IMR-90 (cell line): ENCODE results near the gene SEC61B. TPM values are rescaled to one million over a fixed set of nuclear protein-coding genes. Genes with fewer than 3 reads are reported as not detected.

ENCODE experiments used
- ATAC-seq: fragments of 200-7000 bp; cut with Tn5 transposase; 2 replicates; pipeline ENCODE4 v1.9.1; 2020; ENCODE audit warnings: low read depth, mild to moderate bottlenecking, moderate library complexity
- BruUV-seq: library from RNA; stranded (reverse); fragments of 400-500 nt; replicated peaks from 2 replicates; lab custom pipeline; 2021; lab: Mats Ljungman, UMichigan
- CTCF ChIA-PET: fragments of 300-600 bp; formaldehyde crosslinking; extraction: SDS; loops from one replicate; lab custom pipeline; 2021; ENCODE audit warnings: antibody characterized with exemption; lab: Yijun Ruan, JAX
- POLR2A ChIA-PET: fragments of 300-600 bp; sonication (Branson Sonifier 250); formaldehyde crosslinking; loops from one replicate; lab custom pipeline; 2022; ENCODE audit warnings: antibody characterized with exemption; ENCODE audit not compliant: unreplicated experiment; lab: Charles Lee
- DNase-seq: peaks from one replicate; pipeline ENCODE4 v3.0.0; 2013
- H2AFZ ChIP-seq: replicated peaks from 2 replicates; pipeline ENCODE3; 2013; ENCODE audit warnings: low read length, mild to moderate bottlenecking; ENCODE audit not compliant: poor library complexity
- H2AK5ac ChIP-seq: 2 replicates; pipeline ENCODE4 v1.6.1; 2013; ENCODE audit warnings: low read depth, low read length, inconsistent platforms
- H2AK9ac ChIP-seq: replicated peaks from 2 replicates; pipeline ENCODE3; 2013; ENCODE audit warnings: mild to moderate bottlenecking, low read depth, low read length, moderate library complexity; ENCODE audit not compliant: poor library complexity
- H2BK120ac ChIP-seq: 2 replicates; pipeline ENCODE4 v1.6.1; 2013; ENCODE audit warnings: low read depth, low read length, inconsistent platforms
- H2BK15ac ChIP-seq: 3 replicates; pipeline ENCODE4 v1.6.1; 2013; ENCODE audit warnings: low read depth, low read length, inconsistent platforms
- H2BK20ac ChIP-seq: 2 replicates; pipeline ENCODE4 v1.6.1; 2013; ENCODE audit warnings: low read depth, mild to moderate bottlenecking, inconsistent platforms, low read length, moderate library complexity
- H2BK5ac ChIP-seq: 2 replicates; pipeline ENCODE4 v1.6.1; 2013; ENCODE audit warnings: mild to moderate bottlenecking, low read depth, low read length, inconsistent platforms; ENCODE audit not compliant: poor library complexity, severe bottlenecking
- H3K14ac ChIP-seq: replicated peaks from 2 replicates; pipeline ENCODE4 v1.6.1; 2013; ENCODE audit warnings: low read depth, low read length, inconsistent platforms
- H3K18ac ChIP-seq: 2 replicates; pipeline ENCODE4 v1.6.1; 2013; ENCODE audit warnings: low read depth, low read length, control low read depth
- H3K23ac ChIP-seq: 2 replicates; pipeline ENCODE4 v1.6.1; 2013; ENCODE audit warnings: low read depth, low read length, inconsistent platforms
- H3K27ac ChIP-seq: 2 replicates; pipeline ENCODE4 v1.5.1; 2013; ENCODE audit warnings: mild to moderate bottlenecking, control low read depth, low read length; ENCODE audit not compliant: insufficient read depth
- H3K27me3 ChIP-seq: 2 replicates; pipeline ENCODE4 v1.6.1; 2013; ENCODE audit warnings: low read length; ENCODE audit not compliant: control insufficient read depth, insufficient read depth
- H3K36me3 ChIP-seq: 2 replicates; pipeline ENCODE4 v1.6.1; 2013; ENCODE audit warnings: low read length, mixed read lengths; ENCODE audit not compliant: control insufficient read depth, insufficient read depth
- H3K4ac ChIP-seq: 2 replicates; pipeline ENCODE4 v1.6.1; 2013; ENCODE audit warnings: low read depth, low read length, inconsistent platforms
- H3K4me1 ChIP-seq: 2 replicates; pipeline ENCODE4 v1.6.1; 2013; ENCODE audit warnings: low read length, mixed read lengths; ENCODE audit not compliant: control insufficient read depth, insufficient read depth
- H3K4me2 ChIP-seq: 2 replicates; pipeline ENCODE4 v1.6.1; 2013; ENCODE audit warnings: low read depth, mild to moderate bottlenecking, control low read depth, low read length, moderate library complexity
- H3K4me3 ChIP-seq: 2 replicates; pipeline ENCODE4 v1.5.1; 2013; ENCODE audit warnings: low read depth, mild to moderate bottlenecking, control low read depth, low read length, moderate library complexity; ENCODE audit not compliant: insufficient read depth
- H3K56ac ChIP-seq: 2 replicates; pipeline ENCODE4 v1.6.1; 2013; ENCODE audit warnings: low read length, inconsistent platforms; ENCODE audit not compliant: insufficient read depth; ENCODE audit errors: extremely low read depth
- H3K79me1 ChIP-seq, 2 experiments: 2 replicates each; pipeline ENCODE4 v1.6.1; 2013; ENCODE audit warnings: low read length in 2 of 2, inconsistent platforms in 1 of 2, low read depth in 1 of 2
- H3K9ac ChIP-seq: 2 replicates; pipeline ENCODE4 v1.6.1; 2013; ENCODE audit warnings: low read depth, low read length, control low read depth
- H3K9me1 ChIP-seq: 2 replicates; pipeline ENCODE4 v1.6.1; 2013; ENCODE audit warnings: low read length, inconsistent platforms; ENCODE audit not compliant: insufficient read depth
- H3K9me3 ChIP-seq: 2 replicates; pipeline ENCODE4 v1.6.1; 2013; ENCODE audit warnings: low read length; ENCODE audit not compliant: control insufficient read depth, insufficient read depth
- H4K20me1 ChIP-seq: 2 replicates; pipeline ENCODE4 v1.6.1; 2013; ENCODE audit warnings: low read length, inconsistent platforms; ENCODE audit not compliant: insufficient read depth
- H4K5ac ChIP-seq: 2 replicates; pipeline ENCODE4 v1.6.1; 2013; ENCODE audit warnings: mild to moderate bottlenecking, low read depth, low read length, control low read depth
- H4K8ac ChIP-seq, 2 experiments: 2 replicates each; pipeline ENCODE4 v1.6.1; 2013; ENCODE audit warnings: low read depth in 2 of 2, low read length in 2 of 2, control low read depth in 1 of 2, inconsistent platforms in 1 of 2
- H4K91ac ChIP-seq: 2 replicates; pipeline ENCODE4 v1.6.1; 2013; ENCODE audit warnings: low read depth, low read length, inconsistent platforms; ENCODE audit not compliant: insufficient read depth
- BHLHE40 ChIP-seq: fragments of 150-350 bp; IDR thresholded peaks from 2 replicates; pipeline ENCODE4 v1.6.1; 2016; ENCODE audit warnings: mild to moderate bottlenecking, low read depth, low read length
- CEBPB ChIP-seq: IDR thresholded peaks from 2 replicates; pipeline ENCODE4 v1.6.1; 2012; ENCODE audit warnings: low read depth, low read length, improper control_type of control experiment
- CHD1 ChIP-seq: IDR thresholded peaks from 2 replicates; pipeline ENCODE4 v1.6.1; 2012; ENCODE audit warnings: low read depth, low read length, improper control_type of control experiment
- ELK1 ChIP-seq: fragments of 150-350 bp; IDR thresholded peaks from 2 replicates; pipeline ENCODE4 v1.6.1; 2016; ENCODE audit warnings: low read depth, mild to moderate bottlenecking, low read length, moderate library complexity, borderline replicate concordance
- FOS ChIP-seq: fragments of 150-350 bp; IDR thresholded peaks from 2 replicates; pipeline ENCODE4 v1.6.1; 2016; ENCODE audit warnings: low read depth, low read length
- MAFK ChIP-seq: IDR thresholded peaks from 2 replicates; pipeline ENCODE4 v1.6.1; 2012; ENCODE audit warnings: low read depth, low read length, improper control_type of control experiment
- MAZ ChIP-seq: IDR thresholded peaks from 2 replicates; pipeline ENCODE4 v1.6.1; 2012; ENCODE audit warnings: low read depth, mild to moderate bottlenecking, low read length, improper control_type of control experiment, moderate library complexity, borderline replicate concordance
- MXI1 ChIP-seq: IDR thresholded peaks from 2 replicates; pipeline ENCODE4 v1.6.1; 2012; ENCODE audit warnings: low read depth, mild to moderate bottlenecking, low read length, moderate library complexity, borderline replicate concordance
- NFE2L2 ChIP-seq: fragments of 150-350 bp; IDR thresholded peaks from 2 replicates; pipeline ENCODE4 v1.6.1; 2016; ENCODE audit warnings: low read depth, mild to moderate bottlenecking, low read length
- POLR2A ChIP-seq: IDR thresholded peaks from 2 replicates; pipeline ENCODE4 v1.6.1; 2012; ENCODE audit warnings: mild to moderate bottlenecking, low read depth, low read length
- RAD21 ChIP-seq: IDR thresholded peaks from 2 replicates; pipeline ENCODE4 v1.6.1; 2012; ENCODE audit warnings: low read length, improper control_type of control experiment
- RCOR1 ChIP-seq: IDR thresholded peaks from 2 replicates; pipeline ENCODE4 v1.6.1; 2012; ENCODE audit warnings: mild to moderate bottlenecking, low read length, improper control_type of control experiment; ENCODE audit not compliant: insufficient replicate concordance
- RFX5 ChIP-seq: IDR thresholded peaks from 2 replicates; pipeline ENCODE4 v1.8.0; 2012; ENCODE audit warnings: low read depth, mild to moderate bottlenecking, low read length, moderate library complexity
- SMC3 ChIP-seq: fragments of 150-350 bp; IDR thresholded peaks from 2 replicates; pipeline ENCODE4 v1.6.1; 2016; ENCODE audit warnings: low read depth, mild to moderate bottlenecking, antibody characterized with exemption, low read length, moderate library complexity
- WGBS, 2 experiments: methylation state at CpG; one replicate each; pipeline versions ENCODE4 v1.1.5 to v1.1.7; 2013; ENCODE audit warnings: missing lambda C conversion rate in 2 of 2; ENCODE audit not compliant: insufficient read length in 1 of 2; ENCODE audit errors: extremely low coverage in 2 of 2; 5-methylcytosine and 5-hydroxymethylcytosine counted together
- dilution Hi-C: fragments of 300-500 bp; cut with HindIII; formaldehyde crosslinking; loops from one replicate; pipeline ENCODE4 v1.14.3; 2018; ENCODE audit warnings: low sequenced_read_pairs; ENCODE audit not compliant: unreplicated experiment
- in situ Hi-C: fragments of 300-500 bp; cut with MboI; formaldehyde crosslinking; loops from 3 replicates; pipeline ENCODE4 v1.14.3; 2019; ENCODE audit warnings: low sequenced_read_pairs, inconsistent platforms, mixed read lengths
- intact Hi-C: fragments of 100-400 bp; cut with micrococcal nuclease; formaldehyde crosslinking; loops from 2 replicates; pipeline ENCODE4 v1.10.0; 2022
- polyA plus RNA-seq, 3 experiments: library from polyadenylated mRNA; depleted of rRNA; stranded (reverse); fragments of >200 nt; gene quantifications; 2 replicates each; pipeline ENCODE4 v1.2.3, GENCODE V29; 2012; ENCODE audit warnings: low replicate concordance in 1 of 3
- total RNA-seq: library from RNA; depleted of rRNA; stranded (reverse); fragments of >200 nt; gene quantifications from 2 replicates; pipeline ENCODE4 v1.2.3, GENCODE V29; 2012
- TF ChIP-seq, protein P1 (sequence below): conservative IDR thresholded peaks from 2 replicates; pipeline ENCODE4 v1.5.1; 2012; ENCODE audit warnings: mild to moderate bottlenecking, low read depth, low read length, improper control_type of control experiment
- TF ChIP-seq, protein P2 (sequence below): fragments of 150-350 bp; IDR thresholded peaks from 2 replicates; pipeline ENCODE4 v1.6.1; 2017; ENCODE audit warnings: mild to moderate bottlenecking, antibody characterized with exemption, low read length, low read depth

Gene SEC61B
- total and polyA plus RNA-seq, 2 of the 4 experiments (the other 2 are of a cell fraction), result 180 to 281 TPM

GRCh38 chr9:99253134-99253533, 31.1 kb downstream of the SEC61B start:
- no CpG with 5 or more reads among the region's 2 CpGs for WGBS, 2 experiments
- Histone ChIP-seq H3K4me2 (no peak overlapping the region), H3K27ac (no peak overlapping the region), H4K20me1 (no peaks in the 10 kb centered on the region), H3K56ac (no peak overlapping the region), H3K27me3 (0 out of 2 replicates have a peak, but pooled peaks cover 4% of the 10 kb centered on the region), H2AFZ (no peak overlapping the region), H3K4me1 (no peaks in the 10 kb centered on the region), H4K5ac (no peak overlapping the region), H3K23ac (no peak overlapping the region), H2BK120ac (no peak overlapping the region), H4K91ac (no peak overlapping the region), H2BK20ac (no peak overlapping the region), H3K4ac (no peak overlapping the region), H2BK15ac (no peak overlapping the region), H2AK9ac (no peak overlapping the region), H3K36me3 (no peaks in the 10 kb centered on the region), H3K4me3 (no peak overlapping the region), H3K14ac (no peak overlapping the region), H3K79me1 (no peaks in the 10 kb centered on the region), H3K9me1 (no peaks in the 10 kb centered on the region), H4K8ac (no peak overlapping the region), H2AK5ac (no peak overlapping the region), H2BK5ac (no peak overlapping the region), H3K18ac (no peak overlapping the region), H3K9ac (no peak overlapping the region), H3K9me3 (no peaks in the 10 kb centered on the region)
- intact Hi-C loops (no loop called here), dilution Hi-C loops (no loop called here), in situ Hi-C loops (loop anchor here (25.0 kb wide), 3 partner anchors 559 to 959 kb away; partner anchors contain the start of gene NR4A3)
- ATAC-seq (no peak), DNase-seq (no peak)
- BruUV-seq, result no TSS peak
- TF ChIP-seq CEBPB (no peak), CHD1 (no peak), FOS (no peak), RAD21 (no peak), RFX5 (no peak), NFE2L2 (no peak), MAFK (no peak), POLR2A (no peak), ELK1 (no peak), SMC3 (no peak), MAZ (no peak), BHLHE40 (no peak), MXI1 (no peak), RCOR1 (no peak)
- TF ChIP-seq, protein P1, sequence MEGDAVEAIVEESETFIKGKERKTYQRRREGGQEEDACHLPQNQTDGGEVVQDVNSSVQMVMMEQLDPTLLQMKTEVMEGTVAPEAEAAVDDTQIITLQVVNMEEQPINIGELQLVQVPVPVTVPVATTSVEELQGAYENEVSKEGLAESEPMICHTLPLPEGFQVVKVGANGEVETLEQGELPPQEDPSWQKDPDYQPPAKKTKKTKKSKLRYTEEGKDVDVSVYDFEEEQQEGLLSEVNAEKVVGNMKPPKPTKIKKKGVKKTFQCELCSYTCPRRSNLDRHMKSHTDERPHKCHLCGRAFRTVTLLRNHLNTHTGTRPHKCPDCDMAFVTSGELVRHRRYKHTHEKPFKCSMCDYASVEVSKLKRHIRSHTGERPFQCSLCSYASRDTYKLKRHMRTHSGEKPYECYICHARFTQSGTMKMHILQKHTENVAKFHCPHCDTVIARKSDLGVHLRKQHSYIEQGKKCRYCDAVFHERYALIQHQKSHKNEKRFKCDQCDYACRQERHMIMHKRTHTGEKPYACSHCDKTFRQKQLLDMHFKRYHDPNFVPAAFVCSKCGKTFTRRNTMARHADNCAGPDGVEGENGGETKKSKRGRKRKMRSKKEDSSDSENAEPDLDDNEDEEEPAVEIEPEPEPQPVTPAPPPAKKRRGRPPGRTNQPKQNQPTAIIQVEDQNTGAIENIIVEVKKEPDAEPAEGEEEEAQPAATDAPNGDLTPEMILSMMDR, result no peak
- TF ChIP-seq, protein P2, sequence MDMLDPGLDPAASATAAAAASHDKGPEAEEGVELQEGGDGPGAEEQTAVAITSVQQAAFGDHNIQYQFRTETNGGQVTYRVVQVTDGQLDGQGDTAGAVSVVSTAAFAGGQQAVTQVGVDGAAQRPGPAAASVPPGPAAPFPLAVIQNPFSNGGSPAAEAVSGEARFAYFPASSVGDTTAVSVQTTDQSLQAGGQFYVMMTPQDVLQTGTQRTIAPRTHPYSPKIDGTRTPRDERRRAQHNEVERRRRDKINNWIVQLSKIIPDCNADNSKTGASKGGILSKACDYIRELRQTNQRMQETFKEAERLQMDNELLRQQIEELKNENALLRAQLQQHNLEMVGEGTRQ, result no peak
- CTCF ChIA-PET, result no interaction called here
- POLR2A ChIA-PET, result no interaction called here
